ENCODE data around the gene HEMK1. TPM values are rescaled to one million over a fixed set of nuclear protein-coding genes. Genes with fewer than 3 reads are reported as not detected.

HEMK1 gene
- total RNA-seq, 2 experiments from 2014 or later = 97.4 to 102 TPM

DNA sequence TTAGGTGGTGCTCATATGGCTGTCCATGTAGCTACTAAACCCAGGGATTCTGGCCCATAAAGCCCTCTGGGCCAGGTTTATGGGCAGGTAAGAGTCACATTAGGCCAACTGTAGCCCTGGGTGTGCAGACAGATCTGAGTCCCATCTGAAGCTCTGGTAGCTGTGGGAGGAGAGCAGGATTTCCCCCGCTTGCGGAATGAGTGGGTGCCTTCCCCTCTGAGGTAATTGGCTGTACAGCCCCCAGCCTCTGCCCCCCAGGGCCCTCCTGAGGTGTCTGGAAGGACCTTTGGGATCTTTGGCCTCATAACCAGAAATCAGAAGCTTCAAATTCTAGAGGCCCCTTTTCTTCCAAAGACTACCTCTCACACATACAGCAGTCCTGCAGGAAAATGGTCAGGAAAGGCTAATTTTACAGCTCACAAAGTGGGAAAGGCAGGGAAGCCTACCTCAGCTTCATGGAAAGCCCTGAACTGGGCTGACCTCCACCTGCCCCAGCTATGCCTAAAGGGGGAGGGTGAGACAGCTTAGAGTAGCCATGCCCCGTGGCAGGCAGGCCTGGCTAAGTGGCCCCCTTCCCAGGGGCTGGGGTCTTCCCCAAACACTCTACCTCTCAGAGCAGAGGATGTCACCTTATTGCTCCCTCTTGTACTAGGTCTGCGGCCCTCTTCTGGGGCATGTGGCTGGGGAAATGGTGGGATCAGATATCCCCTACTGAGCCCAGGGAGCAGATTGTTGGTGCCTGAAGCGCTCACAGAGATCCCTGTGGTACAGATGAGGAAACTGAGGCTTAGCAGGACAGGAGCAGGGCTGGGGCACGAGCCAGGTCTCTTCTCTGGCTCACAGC is 16.8 kb downstream of the HEMK1 start:
- Mint-ChIP-seq H3K36me3 (peaks cover 40% of the 10 kb centered on the region), H3K9me3 (no peaks in the 10 kb centered on the region), H3K4me3 (no peak overlapping the region), H3K27me3 (no peaks in the 10 kb centered on the region), H3K4me1 (peaks cover 75% of the 10 kb centered on the region), H3K27ac (peak overlapping the region; percentile 94)
- no peak for DNase-seq
- POLR2A ChIA-PET = interaction anchor here (1.3 to 11.1 kb wide), 3 partner anchors 12 to 245 kb away, joined by 5 to 1438 read pairs (median 958); partner anchors contain the start of genes C3orf18, CISH, HEMK1 and MAPKAPK3
- no peak for ATAC-seq (ENCODE audit: low read depth)

DNA sequence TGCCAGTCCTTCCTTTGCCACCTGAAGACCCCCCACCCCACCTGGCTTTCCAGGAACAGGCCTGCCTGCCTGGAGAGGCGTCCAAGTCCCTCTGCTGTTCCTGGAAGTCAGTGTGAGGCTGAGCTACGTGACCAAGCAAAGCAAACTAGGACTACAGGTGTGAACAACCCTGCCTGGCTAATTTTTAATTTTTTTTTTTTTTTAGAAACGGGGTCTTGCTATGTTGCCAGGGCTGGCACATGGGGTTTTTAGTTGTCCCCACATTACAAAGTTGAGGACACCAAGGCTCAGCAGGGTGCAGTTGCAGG is 17.4 kb downstream of the HEMK1 start:
- ATAC-seq (ENCODE audit: low read depth) = no peak
- Mint-ChIP-seq H3K27me3 (no peaks in the 10 kb centered on the region), H3K36me3 (peaks cover 34% of the 10 kb centered on the region), H3K4me1 (peaks cover 77% of the 10 kb centered on the region), H3K27ac (peak overlapping the region; percentile 94), H3K4me3 (no peak overlapping the region), H3K9me3 (no peaks in the 10 kb centered on the region)
- POLR2A ChIA-PET = interaction anchor here (0.7 to 11.1 kb wide), 4 partner anchors 13 to 246 kb away, joined by 4 to 1438 read pairs (median 482); partner anchors contain the start of genes C3orf18, CISH, HEMK1 and MAPKAPK3
- no peak for DNase-seq

DNA sequence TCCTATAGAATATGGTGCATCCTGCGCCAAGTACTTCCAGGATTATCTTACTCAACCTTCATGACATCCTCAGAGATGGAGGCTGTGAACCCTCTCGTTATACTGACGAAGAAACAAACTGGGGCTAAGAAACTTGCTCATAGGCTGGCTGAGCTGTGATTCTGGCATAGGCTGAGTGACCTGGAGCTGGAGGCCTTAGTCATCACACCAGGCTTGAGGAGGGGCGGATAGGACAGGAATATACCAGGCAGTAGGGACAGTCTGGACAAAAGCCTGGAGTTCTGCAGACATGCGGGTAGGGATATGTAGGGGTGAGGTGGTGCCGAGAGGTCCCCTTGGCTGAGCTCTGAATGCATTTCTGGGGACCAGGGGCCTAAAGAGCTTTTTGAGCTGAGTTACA is 18.1 kb downstream of the HEMK1 start:
- Mint-ChIP-seq H3K36me3 (peaks cover 31% of the 10 kb centered on the region), H3K4me1 (peaks cover 79% of the 10 kb centered on the region), H3K27ac (peak overlapping the region; percentile 94), H3K9me3 (no peaks in the 10 kb centered on the region), H3K4me3 (peak overlapping the region; percentile 20), H3K27me3 (no peaks in the 10 kb centered on the region)
- ATAC-seq (ENCODE audit: low read depth) (no peak), DNase-seq (no peak)
- POLR2A ChIA-PET = interaction anchor here (0.7 to 11.1 kb wide), 3 partner anchors 13 to 238 kb away, joined by 4 to 1438 read pairs (median 958); partner anchors contain the start of genes C3orf18, CISH, HEMK1 and MAPKAPK3

GRCh38 chr3:50587806-50588758 is 18.8 kb downstream of the HEMK1 start:
- Mint-ChIP-seq H3K9me3 (no peaks in the 10 kb centered on the region), H3K36me3 (peaks cover 27% of the 10 kb centered on the region), H3K4me3 (peak overlapping the region; percentile 51), H3K27me3 (no peaks in the 10 kb centered on the region), H3K27ac (peak overlapping the region; percentile 94), H3K4me1 (peaks cover 81% of the 10 kb centered on the region)
- POLR2A ChIA-PET = interaction anchor here (1.0 to 11.1 kb wide), 3 partner anchors 14 to 295 kb away, joined by 3 to 1438 read pairs (median 958); partner anchors contain the start of genes C3orf18, CISH, HEMK1 and MAPKAPK3
- peak; percentile 30 for ATAC-seq (ENCODE audit: low read depth)
- DNase-seq = peak; percentile 69

GRCh38 chr3:50588759-50589433 is 19.6 kb downstream of the HEMK1 start:
- Mint-ChIP-seq H3K27me3 (no peaks in the 10 kb centered on the region), H3K4me3 (peak overlapping the region; percentile 51), H3K27ac (peak overlapping the region; percentile 94), H3K9me3 (no peaks in the 10 kb centered on the region), H3K4me1 (peaks cover 82% of the 10 kb centered on the region), H3K36me3 (peaks cover 20% of the 10 kb centered on the region)
- ATAC-seq (ENCODE audit: low read depth) (no peak), DNase-seq (no peak)
- POLR2A ChIA-PET = interaction anchor here (1.0 to 11.1 kb wide), 3 partner anchors 15 to 296 kb away, joined by 3 to 1438 read pairs (median 958); partner anchors contain the start of genes C3orf18, CISH, HEMK1 and MAPKAPK3

DNA sequence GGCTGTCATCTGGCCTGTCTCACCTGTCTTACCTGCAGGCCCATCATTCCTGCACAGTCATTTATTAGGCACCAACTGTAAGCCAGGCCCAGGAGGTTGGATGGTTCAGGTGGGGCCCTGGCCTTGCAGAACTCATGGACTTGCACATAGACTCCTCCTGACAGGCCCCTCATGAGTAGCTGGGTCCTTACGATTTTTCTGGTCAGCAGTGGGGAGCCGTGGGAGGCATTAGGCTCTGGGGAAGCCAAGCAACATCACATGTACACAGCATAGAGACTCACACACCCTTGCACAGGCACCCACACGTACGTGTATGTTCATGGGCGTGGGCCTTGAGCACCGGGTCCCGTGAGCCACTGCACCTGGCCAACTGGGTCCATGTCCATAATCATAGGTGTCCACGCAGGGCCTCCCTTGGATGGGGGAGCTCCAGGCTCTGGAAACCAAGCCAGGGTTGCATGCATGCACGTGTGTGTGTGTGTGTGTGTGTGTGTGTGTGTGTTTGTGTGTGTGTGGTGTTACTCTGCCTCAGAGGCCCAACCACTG is 21.9 kb downstream of the HEMK1 start:
- DNase-seq (peak; percentile 66), ATAC-seq (ENCODE audit: low read depth) (peak; percentile 15)
- Mint-ChIP-seq H3K27me3 (no peaks in the 10 kb centered on the region), H3K4me3 (peak overlapping the region; percentile 74), H3K4me1 (peaks cover 87% of the 10 kb centered on the region), H3K9me3 (no peaks in the 10 kb centered on the region), H3K36me3 (peaks cover 9% of the 10 kb centered on the region), H3K27ac (peak overlapping the region; percentile 94)
- POLR2A ChIA-PET = interaction anchor here (0.7 to 11.1 kb wide), 9 partner anchors 17 to 794 kb away, joined by 3 to 1438 read pairs (median 6); partner anchors contain the start of genes C3orf18, CISH, HEMK1 and MANF

- ATAC-seq (ENCODE audit: low read depth) (no peak), DNase-seq (no peak)
- POLR2A ChIA-PET = interaction anchor here (0.6 to 11.1 kb wide), 6 partner anchors 16 to 793 kb away, joined by 3 to 1438 read pairs (median 6); partner anchors contain the start of genes C3orf18, CISH, HEMK1 and MANF
- Mint-ChIP-seq H3K4me3 (peak overlapping the region; percentile 57), H3K4me1 (peaks cover 76% of the 10 kb centered on the region), H3K9me3 (no peaks in the 10 kb centered on the region), H3K27me3 (no peaks in the 10 kb centered on the region), H3K36me3 (peaks cover 2% of the 10 kb centered on the region), H3K27ac (peak overlapping the region; percentile 94)
Observed at GRCh38 chr3:50592568-50592967, 23.2 kb downstream of the HEMK1 start.

DNA sequence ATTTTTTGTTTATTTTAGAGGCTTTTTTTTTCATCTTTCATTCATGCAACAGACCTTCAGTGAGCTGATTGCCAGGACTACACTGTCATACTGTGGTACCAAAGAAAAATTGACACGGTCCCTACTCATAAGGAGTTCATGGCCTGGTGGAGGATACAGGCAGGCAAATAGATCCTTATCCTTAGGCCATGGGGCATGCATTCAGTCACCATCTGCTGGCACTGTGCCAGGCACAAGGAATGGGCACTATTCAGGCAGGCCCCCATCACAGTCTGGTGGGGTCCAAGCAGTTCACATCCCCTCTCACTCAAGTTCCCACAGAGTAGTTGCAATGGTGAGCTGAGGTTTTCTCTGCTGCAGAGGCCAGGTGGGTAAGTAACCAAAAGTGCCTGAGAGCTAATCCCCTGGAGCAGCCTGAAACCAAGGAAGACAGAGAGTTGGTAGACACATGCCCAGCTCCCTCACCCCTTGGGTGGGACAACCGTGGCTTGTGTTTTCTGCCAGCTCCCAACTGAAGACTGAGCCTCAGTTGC is 25.0 kb downstream of the HEMK1 start:
- Mint-ChIP-seq H3K4me3 (peak overlapping the region; percentile 15), H3K27me3 (no peaks in the 10 kb centered on the region), H3K36me3 (peaks cover 10% of the 10 kb centered on the region), H3K4me1 (peaks cover 72% of the 10 kb centered on the region), H3K27ac (peak overlapping the region; percentile 94), H3K9me3 (no peaks in the 10 kb centered on the region)
- ATAC-seq (ENCODE audit: low read depth) (no peak), DNase-seq (no peak)
- POLR2A ChIA-PET = interaction anchor here (0.8 to 11.1 kb wide), 4 partner anchors 14 to 257 kb away, joined by 3 to 1438 read pairs (median 480); partner anchors contain the start of genes C3orf18, CISH, HEMK1 and MAPKAPK3

- DNase-seq = no peak
- POLR2A ChIA-PET = interaction anchor here (18.4 to 25.9 kb wide), 3 partner anchors 9 to 28 kb away, joined by 896 to 3572 read pairs (median 1438); partner anchors contain the start of genes C3orf18, CISH, HEMK1 and MAPKAPK3
- H3K4me3 Mint-ChIP-seq = peak overlapping the region; percentile 8
Observed at GRCh38 chr3:50599115-50599715, 29.9 kb downstream of the HEMK1 start.

GRCh38 chr3:50599716-50600118 is 30.4 kb downstream of the HEMK1 start:
- Mint-ChIP-seq H3K4me3 (peak overlapping the region; percentile 97), H3K4me1 (peaks cover 79% of the 10 kb centered on the region), H3K9me3 (no peaks in the 10 kb centered on the region), H3K27ac (peak overlapping the region; percentile 100), H3K27me3 (no peaks in the 10 kb centered on the region), H3K36me3 (peaks cover 36% of the 10 kb centered on the region)
- POLR2A ChIA-PET = interaction anchor here (18.4 to 25.9 kb wide), 3 partner anchors 10 to 28 kb away, joined by 896 to 3572 read pairs (median 1438); partner anchors contain the start of genes C3orf18, CISH, HEMK1 and MAPKAPK3
- DNase-seq (no peak), ATAC-seq (ENCODE audit: low read depth) (no peak)

More at GRCh38 chr3:50599115-50599715, 29.9 kb downstream of the HEMK1 start:
- Mint-ChIP-seq H3K9me3 (no peaks in the 10 kb centered on the region), H3K4me1 (peaks cover 81% of the 10 kb centered on the region), H3K27ac (peak overlapping the region; percentile 100), H3K27me3 (no peaks in the 10 kb centered on the region), H3K36me3 (peaks cover 31% of the 10 kb centered on the region)
- ATAC-seq (ENCODE audit: low read depth) = no peak

DNA sequence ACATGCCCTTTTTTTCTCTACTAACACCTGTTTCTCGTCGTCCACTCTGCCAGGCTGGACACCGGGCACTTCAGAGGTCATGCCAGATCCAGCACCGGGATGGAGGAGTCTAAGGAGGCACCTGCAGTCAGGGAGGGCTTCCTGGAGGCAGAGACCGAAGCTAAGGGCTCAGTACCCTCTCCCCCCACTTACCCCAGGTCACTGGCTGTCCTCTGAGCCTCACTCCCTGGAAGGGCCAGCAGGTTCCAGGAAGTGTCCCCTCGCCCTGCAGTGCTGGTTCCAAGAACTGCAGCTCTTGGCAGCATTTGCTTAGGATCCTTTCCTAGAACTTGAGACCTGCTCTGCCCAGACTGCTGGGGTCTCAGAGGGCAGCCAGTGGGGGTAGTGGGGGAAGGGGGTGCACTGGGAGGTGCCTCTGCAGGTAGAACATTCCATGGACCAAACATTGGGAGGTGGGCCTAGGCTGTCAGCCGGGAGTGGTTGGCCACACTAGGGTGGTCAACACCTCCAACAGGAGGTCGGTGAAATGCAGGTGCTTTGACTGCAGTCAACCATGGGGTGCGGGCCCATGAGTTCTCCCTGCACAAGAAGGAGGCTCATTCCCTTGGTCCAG is 30.9 kb downstream of the HEMK1 start:
- H3K27ac Mint-ChIP-seq = peak overlapping the region; percentile 100
- H3K4me1 Mint-ChIP-seq = peaks cover 78% of the 10 kb centered on the region
- POLR2A ChIA-PET = interaction anchor here (18.1 to 25.9 kb wide), 4 partner anchors 10 to 262 kb away, joined by 439 to 3572 read pairs (median 1167); partner anchors contain the start of genes C3orf18, CISH, HEMK1 and MAPKAPK3
- H3K4me3 Mint-ChIP-seq = peak overlapping the region; percentile 97
- no peaks in the 10 kb centered on the region for H3K9me3 Mint-ChIP-seq
- peak; percentile 58 for DNase-seq
- no peaks in the 10 kb centered on the region for H3K27me3 Mint-ChIP-seq
- ATAC-seq (ENCODE audit: low read depth) = no peak
- H3K36me3 Mint-ChIP-seq = peaks cover 42% of the 10 kb centered on the region
